Activated naive CD4-positive, alpha-beta T cell treated with anti-CD3 and anti-CD28 coated beads for 36 hours (primary cell): ENCODE results near the gene PLCG2. TPM values are rescaled to one million over a fixed set of nuclear protein-coding genes. Genes with fewer than 3 reads are reported as not detected.

Experiments
- CTCF ChIA-PET: fragments of 350-600 bp; sonication (Branson Sonifier 250); formaldehyde crosslinking; loops from one replicate; lab custom pipeline; 2021; ENCODE audit warnings: antibody characterized with exemption; lab: Charles Lee
- DNase-seq: peaks from one replicate; pipeline ENCODE4 v3.0.0-alpha.2; 2020
- H3K27ac Mint-ChIP-seq: one replicate; pipeline ENCODE4 v1.8.0; 2021; ENCODE audit warnings: mild to moderate bottlenecking, mixed read lengths
- H3K27me3 Mint-ChIP-seq: one replicate; pipeline ENCODE4 v1.8.0; 2021; ENCODE audit warnings: low read depth, mixed read lengths
- H3K36me3 Mint-ChIP-seq: one replicate; pipeline ENCODE4 v1.8.0; 2021; ENCODE audit warnings: low read depth, mixed read lengths
- H3K4me1 Mint-ChIP-seq: one replicate; pipeline ENCODE4 v1.8.0; 2021; ENCODE audit warnings: low read depth, mixed read lengths
- H3K4me3 Mint-ChIP-seq: one replicate; pipeline ENCODE4 v1.8.0; 2021; ENCODE audit warnings: mild to moderate bottlenecking, moderate library complexity, mixed read lengths
- H3K9me3 Mint-ChIP-seq: one replicate; pipeline ENCODE4 v1.8.0; 2021; ENCODE audit warnings: mixed read lengths
- intact Hi-C: fragments of 100-400 bp; cut with micrococcal nuclease; formaldehyde crosslinking; loops from one replicate; pipeline ENCODE4 v1.15.1; 2023
- total RNA-seq, 2 experiments: library from RNA; stranded (reverse); gene quantifications; one replicate each; pipeline ENCODE4 v1.2.3, GENCODE V29; 2021

The PLCG2 gene
- 10 to 100 TPM; 12.0 to 13.4 TPM for total RNA-seq

DNA sequence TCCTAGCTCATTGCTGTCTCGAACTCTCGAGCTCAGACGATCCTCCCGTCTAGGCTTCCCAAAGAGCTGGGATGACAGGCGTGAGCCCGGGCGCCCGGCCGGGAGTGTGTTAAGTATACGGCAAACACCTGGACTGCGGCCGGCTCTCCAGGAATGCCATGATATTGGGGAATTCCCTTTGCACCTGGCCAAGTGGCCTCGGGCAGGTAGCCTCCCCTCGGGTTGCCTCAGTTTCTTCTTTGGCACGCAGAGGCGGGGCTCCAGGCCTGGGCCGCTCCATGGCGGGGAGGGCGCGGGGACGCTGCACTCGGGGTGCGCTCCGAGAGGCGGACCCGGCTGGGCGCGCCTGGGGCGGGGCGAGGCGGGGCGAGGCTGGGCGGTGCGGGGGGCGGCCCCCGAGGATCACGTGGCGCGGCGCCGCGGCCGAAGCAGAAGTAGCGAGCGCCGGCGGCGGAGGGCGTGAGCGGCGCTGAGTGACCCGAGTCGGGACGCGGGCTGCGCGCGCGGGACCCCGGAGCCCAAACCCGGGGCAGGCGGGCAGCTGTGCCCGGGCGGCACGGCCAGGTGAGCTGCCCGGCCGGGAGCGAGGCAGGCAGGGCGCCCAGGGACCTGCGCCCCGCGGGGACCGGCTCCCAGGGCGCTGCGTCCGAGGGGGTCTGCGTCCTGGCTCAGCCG lies at the start of gene PLCG2:
PLCG2 (plus strand) TSS at position 431 of the 675 bp plus-strand sequence. CDS start 6,699 bp downstream, outside the sequence.
- H3K27me3 Mint-ChIP-seq, result peaks cover 35% of the 10 kb centered on the region
- H3K27ac Mint-ChIP-seq, result no peak within 1 kb of the TSS
- H3K4me3 Mint-ChIP-seq, result peak within 1 kb of the TSS; percentile 76
- H3K36me3 Mint-ChIP-seq, result no peaks in the 10 kb centered on the region
- no peaks in the 10 kb centered on the region for H3K9me3 Mint-ChIP-seq
- DNase-seq, result peak; percentile 64
- intact Hi-C loops, result loop anchor here (1.0 to 5.0 kb wide), 2 partner anchors 19 to 93 kb away; no protein-coding TSS in a partner anchor
- CTCF ChIA-PET, result interaction anchor here (0.6 to 1.3 kb wide), 6 partner anchors 11 to 515 kb away, joined by 3 to 5 read pairs (median 4); no protein-coding TSS in a partner anchor
- H3K4me1 Mint-ChIP-seq, result peaks cover 10% of the 10 kb centered on the region

DNA sequence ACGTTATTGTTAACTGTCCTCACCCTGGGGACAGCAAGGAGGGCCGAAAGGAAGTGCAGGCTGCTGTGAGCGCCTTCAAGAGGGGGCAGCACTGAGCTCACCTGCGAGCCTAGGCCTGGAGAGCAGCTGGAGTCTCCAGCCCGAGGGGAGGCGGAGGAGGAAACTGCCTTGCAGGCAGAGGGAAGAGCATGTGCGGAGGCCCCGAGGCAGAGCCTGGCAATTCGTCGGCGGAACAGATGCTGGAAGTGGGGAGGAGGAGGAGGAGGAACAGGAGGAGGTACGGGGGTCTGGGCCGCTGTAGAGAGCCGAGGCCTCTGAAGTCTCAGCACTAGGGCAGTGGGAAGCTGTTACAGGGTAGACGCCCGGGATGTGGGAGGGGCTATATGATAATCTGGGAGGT lies 49.6 kb upstream of the PLCG2 start:
- Mint-ChIP-seq H3K4me1 (peaks cover 16% of the 10 kb centered on the region), H3K27ac (peak overlapping the region; percentile 26), H3K9me3 (no peaks in the 10 kb centered on the region), H3K36me3 (no peaks in the 10 kb centered on the region), H3K4me3 (peak overlapping the region; percentile 30), H3K27me3 (no peaks in the 10 kb centered on the region)
- no peak for DNase-seq
- CTCF ChIA-PET, result interaction anchor here (0.9 to 2.8 kb wide), 13 partner anchors 9 to 319 kb away, joined by 3 to 15 read pairs (median 4); no protein-coding TSS in a partner anchor
- intact Hi-C loops, result no loop called here

DNA sequence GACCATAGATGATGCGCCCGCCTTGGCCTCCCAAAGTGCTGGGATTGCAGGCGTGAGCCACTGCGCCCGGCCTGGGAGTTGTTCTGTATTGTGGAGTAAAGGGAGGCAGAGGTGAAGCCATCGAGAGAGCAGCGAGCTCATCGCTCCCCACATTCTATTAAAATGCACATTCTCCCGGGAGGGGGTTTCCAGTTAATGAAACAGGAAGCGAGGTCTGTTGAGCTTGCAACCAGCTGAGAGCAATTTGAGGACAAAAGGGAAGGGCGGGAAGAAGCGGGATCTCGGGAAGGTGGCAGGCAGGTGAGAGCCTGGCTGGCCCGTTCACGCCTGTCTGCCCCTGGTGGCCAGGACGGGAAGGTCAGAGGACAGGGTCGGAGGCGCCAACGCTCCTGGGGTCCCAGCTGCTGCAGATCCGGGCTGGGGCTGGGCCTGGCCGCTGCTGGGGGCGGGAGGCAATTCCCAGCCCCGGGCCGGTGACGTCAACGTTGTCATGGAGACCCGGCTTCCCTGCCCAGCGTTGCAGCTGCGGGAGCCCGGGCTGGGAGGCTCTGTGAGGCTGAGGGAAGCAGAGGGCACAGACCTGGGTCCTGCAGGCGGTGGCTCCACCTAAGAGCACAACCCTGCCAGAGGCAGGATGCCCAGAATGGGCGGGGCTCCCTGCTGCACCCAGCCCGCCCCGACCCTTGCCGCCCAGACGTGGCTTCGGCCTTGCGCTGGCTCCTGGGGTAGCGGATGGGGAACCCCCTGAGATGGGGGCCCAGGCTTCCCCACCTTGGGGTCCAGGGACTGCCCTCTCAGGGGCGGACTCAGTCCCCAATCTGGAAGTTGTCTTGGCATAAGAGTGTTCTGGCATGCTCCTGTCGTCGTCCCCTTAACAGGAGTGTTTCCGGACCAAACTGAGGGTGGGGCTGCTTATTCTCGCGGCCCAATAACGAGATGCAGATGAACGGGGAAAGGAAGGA lies 48.7 kb upstream of the PLCG2 start:
- peak; percentile 67 for DNase-seq
- Mint-ChIP-seq H3K4me1 (peaks cover 16% of the 10 kb centered on the region), H3K27me3 (no peaks in the 10 kb centered on the region), H3K4me3 (peak overlapping the region; percentile 75), H3K27ac (peak overlapping the region; percentile 74), H3K9me3 (no peaks in the 10 kb centered on the region), H3K36me3 (no peaks in the 10 kb centered on the region)
- intact Hi-C loops, result loop anchor here (1.0 to 10.0 kb wide), 3 partner anchors 11 to 1206 kb away; partner anchors contain the start of gene CDYL2
- CTCF ChIA-PET, result interaction anchor here (0.5 to 2.8 kb wide), 17 partner anchors 8 to 696 kb away, joined by 3 to 15 read pairs (median 3); partner anchors contain the start of gene ATMIN

DNA sequence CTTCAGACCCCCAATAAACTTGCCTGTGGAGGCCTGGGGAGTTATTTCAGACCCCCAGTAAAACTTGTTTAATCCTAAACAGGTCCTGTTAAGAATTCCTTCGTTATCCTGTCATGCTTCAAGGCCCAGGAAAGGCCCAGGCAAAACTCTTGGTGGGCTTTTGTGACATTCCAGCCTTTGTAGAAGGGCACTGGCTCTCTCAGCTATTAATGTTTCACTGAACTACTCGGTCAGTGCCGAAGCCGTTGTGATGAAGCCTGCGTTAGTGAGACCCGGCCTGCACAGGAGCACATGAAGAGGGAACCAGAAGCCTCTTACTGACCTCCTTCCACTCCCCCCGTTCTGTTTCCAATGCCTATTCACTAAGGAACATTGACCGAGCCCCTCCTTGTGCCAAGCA lies 47.4 kb upstream of the PLCG2 start:
- intact Hi-C loops, result loop anchor here (10.0 kb wide), 2 partner anchors 927 to 1207 kb away; partner anchors contain the start of gene CDYL2
- Mint-ChIP-seq H3K9me3 (no peaks in the 10 kb centered on the region), H3K36me3 (no peaks in the 10 kb centered on the region), H3K4me1 (peaks cover 16% of the 10 kb centered on the region), H3K4me3 (no peak overlapping the region), H3K27ac (no peak overlapping the region), H3K27me3 (no peaks in the 10 kb centered on the region)
- no peak for DNase-seq
- CTCF ChIA-PET, result interaction anchor here (0.6 to 2.8 kb wide), 4 partner anchors 8 to 456 kb away, joined by 3 to 15 read pairs (median 4); no protein-coding TSS in a partner anchor

DNA sequence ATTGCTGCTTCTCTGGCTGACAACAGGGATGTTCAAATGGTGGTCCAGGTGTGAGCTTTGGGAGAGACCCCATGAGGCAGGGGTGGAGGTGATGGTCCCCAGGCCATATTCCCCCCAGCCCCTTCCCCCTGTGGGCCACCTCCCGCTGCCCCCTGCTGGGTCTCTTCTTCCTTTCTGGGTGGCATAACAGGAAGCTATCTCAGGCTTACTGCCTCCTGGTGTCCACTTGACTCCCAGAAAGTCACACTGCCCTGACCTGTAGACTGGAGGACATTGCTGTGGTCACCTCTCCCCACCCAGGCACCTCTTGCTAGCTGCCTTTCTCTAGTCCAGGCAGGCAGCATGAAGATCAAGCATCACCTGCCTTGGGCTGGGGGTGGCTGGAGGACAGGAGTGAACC lies 46.4 kb upstream of the PLCG2 start:
- H3K4me1 Mint-ChIP-seq, result peaks cover 17% of the 10 kb centered on the region
- no peaks in the 10 kb centered on the region for H3K9me3 Mint-ChIP-seq
- no peak for DNase-seq
- CTCF ChIA-PET, result interaction anchor here (0.7 to 1.8 kb wide), 4 partner anchors 110 to 656 kb away, joined by 3 to 4 read pairs (median 4); partner anchors contain the start of gene C16orf46
- no peak overlapping the region for H3K4me3 Mint-ChIP-seq
- intact Hi-C loops, result loop anchor here (10.0 kb wide), 2 partner anchors 928 to 1208 kb away; partner anchors contain the start of gene CDYL2
- H3K27me3 Mint-ChIP-seq, result no peaks in the 10 kb centered on the region
- H3K27ac Mint-ChIP-seq, result no peak overlapping the region
- H3K36me3 Mint-ChIP-seq, result no peaks in the 10 kb centered on the region

DNA sequence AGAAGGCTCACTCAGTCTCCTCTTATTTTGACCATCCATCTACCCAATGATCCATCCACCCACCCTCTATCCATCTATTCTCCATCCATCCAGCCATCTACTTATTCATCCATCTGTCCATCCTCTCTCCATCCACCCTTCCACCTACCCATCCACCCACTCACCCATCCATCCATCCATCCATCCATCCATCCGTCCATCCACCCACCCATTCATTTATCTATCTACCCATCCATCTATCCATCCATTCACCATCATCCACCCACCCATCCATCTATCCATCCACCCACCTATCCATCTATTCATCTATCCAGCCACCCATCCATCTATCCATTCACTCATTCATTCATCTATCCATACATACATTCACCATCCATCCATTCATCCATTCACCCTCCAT lies 45.8 kb upstream of the PLCG2 start:
- Mint-ChIP-seq H3K27ac (no peak overlapping the region), H3K9me3 (no peaks in the 10 kb centered on the region), H3K4me3 (no peak overlapping the region), H3K27me3 (no peaks in the 10 kb centered on the region), H3K4me1 (peaks cover 23% of the 10 kb centered on the region), H3K36me3 (no peaks in the 10 kb centered on the region)
- no peak for DNase-seq
- CTCF ChIA-PET, result interaction anchor here (0.9 to 1.8 kb wide), 4 partner anchors 110 to 368 kb away, joined by 3 to 4 read pairs (median 4); no protein-coding TSS in a partner anchor
- intact Hi-C loops, result loop anchor here (10.0 kb wide), 2 partner anchors 928 to 1208 kb away; partner anchors contain the start of gene CDYL2

DNA sequence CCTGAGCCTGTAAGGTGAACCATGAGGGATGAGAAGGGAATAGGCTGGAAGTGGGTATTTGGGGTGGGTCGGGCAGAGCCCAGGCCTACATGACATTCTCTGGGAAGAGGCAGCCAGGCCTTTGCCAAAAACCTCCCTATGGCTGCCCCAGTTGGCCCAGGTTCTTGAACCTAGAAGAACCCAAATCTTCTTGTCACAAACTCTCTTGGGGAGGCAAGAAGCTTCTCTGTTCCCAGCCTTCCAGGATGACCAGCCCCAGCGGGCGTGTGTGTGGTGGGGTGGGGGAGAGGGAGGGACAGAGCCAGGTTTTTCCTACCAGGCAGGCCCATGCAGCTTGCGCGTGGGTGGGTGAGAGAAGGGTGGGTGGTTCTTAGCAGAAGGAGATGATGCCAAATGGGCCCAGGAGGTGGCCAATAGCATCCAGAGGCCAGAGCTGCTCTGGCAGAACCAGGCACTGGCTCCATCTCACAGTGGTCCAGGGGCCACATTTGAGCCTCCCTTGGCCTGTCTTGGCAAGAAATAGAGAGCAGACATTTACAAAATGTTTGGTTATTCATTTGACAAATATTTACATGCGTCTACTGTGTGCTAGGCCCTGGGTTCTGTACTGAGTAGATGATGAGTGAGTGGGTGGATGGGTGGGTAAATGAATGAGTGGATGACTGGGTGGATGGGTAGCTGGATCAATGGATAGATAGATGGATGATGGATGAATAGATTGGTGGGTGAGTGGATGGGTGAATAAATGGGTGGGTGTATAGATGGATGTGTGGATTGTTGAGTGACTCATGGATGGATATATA lies 44.3 kb upstream of the PLCG2 start:
- no peaks in the 10 kb centered on the region for H3K9me3 Mint-ChIP-seq
- no peak for DNase-seq
- no peaks in the 10 kb centered on the region for H3K36me3 Mint-ChIP-seq
- no peak overlapping the region for H3K4me3 Mint-ChIP-seq
- peaks cover 19% of the 10 kb centered on the region for H3K4me1 Mint-ChIP-seq
- intact Hi-C loops, result loop anchor here (5.0 to 10.0 kb wide), 3 partner anchors 658 to 1210 kb away; partner anchors contain the start of genes C16orf46 and CDYL2
- CTCF ChIA-PET, result interaction anchor here (1.1 to 2.9 kb wide), 3 partner anchors 10 to 75 kb away, joined by 4 to 8 read pairs (median 5); no protein-coding TSS in a partner anchor
- H3K27me3 Mint-ChIP-seq, result no peaks in the 10 kb centered on the region
- H3K27ac Mint-ChIP-seq, result no peak overlapping the region

DNA sequence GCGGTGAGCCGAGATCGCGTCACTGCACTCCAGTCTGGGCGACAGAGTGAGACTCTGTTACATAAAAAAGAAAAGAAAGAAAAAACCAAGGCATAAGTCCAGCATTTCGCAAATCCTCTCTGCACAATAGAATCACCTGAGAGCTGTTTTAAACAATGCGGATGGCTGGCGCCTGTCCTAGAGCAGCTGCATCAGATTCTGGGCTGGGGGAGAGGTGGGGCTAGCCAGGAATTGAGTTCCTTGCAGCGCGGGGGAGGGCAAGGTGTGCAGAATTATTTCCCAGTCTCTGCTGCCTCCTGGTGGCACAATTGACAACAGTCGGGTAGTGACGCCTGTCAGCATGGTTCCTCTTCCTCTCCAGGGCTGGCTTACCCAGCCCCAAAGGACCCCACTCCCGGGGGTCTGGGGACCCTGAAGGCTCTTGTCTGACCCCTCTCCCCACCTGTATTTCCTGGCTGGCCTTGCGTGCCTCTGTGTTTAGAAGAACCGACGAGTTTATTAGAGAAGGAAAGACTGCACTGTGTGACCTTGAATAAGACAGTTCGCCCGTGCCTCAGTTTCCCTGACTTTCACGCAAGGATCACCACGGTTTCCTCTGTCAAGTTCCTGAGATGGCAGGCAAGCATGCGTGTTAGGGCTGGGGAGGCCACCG lies 41.1 kb upstream of the PLCG2 start:
- no peaks in the 10 kb centered on the region for H3K27me3 Mint-ChIP-seq
- H3K4me3 Mint-ChIP-seq, result peak overlapping the region; percentile 61
- CTCF ChIA-PET, result interaction anchor here (0.7 to 2.9 kb wide), 20 partner anchors 8 to 701 kb away, joined by 3 to 11 read pairs (median 4); no protein-coding TSS in a partner anchor
- intact Hi-C loops, result loop anchor here (1.0 to 10.0 kb wide), 12 partner anchors 15 to 1213 kb away; partner anchors contain the start of genes ATMIN, C16orf46, CDYL2 and CENPN
- DNase-seq, result peak; percentile 97
- H3K27ac Mint-ChIP-seq, result peak overlapping the region; percentile 77
- no peaks in the 10 kb centered on the region for H3K9me3 Mint-ChIP-seq
- peaks cover 12% of the 10 kb centered on the region for H3K4me1 Mint-ChIP-seq
- H3K36me3 Mint-ChIP-seq, result no peaks in the 10 kb centered on the region

DNA sequence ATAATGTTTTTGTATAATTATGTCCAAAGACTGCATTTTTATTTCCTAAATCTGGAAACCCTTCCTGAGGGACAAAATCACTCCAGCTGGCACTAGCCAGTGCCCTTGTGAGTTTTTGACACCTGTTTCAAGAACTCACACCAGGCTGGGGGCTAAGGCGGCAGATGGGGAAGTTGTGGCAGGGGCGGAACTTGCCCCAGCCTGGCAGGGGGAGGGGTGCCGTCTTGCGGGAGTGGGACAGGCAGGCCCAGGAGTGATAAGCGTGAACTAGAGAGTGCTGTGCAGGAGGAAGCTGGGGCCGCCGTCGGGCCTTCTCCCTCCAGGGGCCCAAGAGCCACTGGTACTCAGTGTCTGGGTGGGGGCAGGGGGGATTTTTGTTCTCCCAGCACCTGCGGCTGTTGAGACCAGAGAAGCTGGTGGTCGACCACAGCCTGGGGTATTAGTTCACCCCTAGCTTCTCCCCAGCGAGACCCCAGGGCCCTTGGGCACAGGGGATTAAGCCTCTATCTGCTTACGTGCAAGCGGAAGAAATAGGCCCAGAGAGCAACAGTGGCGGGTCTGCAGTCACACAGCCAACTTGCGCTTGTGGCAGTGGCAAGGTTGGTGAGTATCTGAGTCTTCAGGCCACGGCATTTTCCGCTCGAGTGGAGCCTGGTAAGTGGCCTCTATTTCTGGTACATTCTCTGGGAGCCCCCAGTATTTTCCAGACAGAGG lies 40.2 kb upstream of the PLCG2 start:
- no peak for DNase-seq
- H3K4me3 Mint-ChIP-seq, result no peak overlapping the region
- intact Hi-C loops, result loop anchor here (1.0 to 10.0 kb wide), 12 partner anchors 16 to 1214 kb away; partner anchors contain the start of genes ATMIN, C16orf46, CDYL2 and CENPN
- H3K4me1 Mint-ChIP-seq, result peaks cover 12% of the 10 kb centered on the region
- H3K36me3 Mint-ChIP-seq, result no peaks in the 10 kb centered on the region
- H3K9me3 Mint-ChIP-seq, result no peaks in the 10 kb centered on the region
- H3K27me3 Mint-ChIP-seq, result no peaks in the 10 kb centered on the region
- no peak overlapping the region for H3K27ac Mint-ChIP-seq
- CTCF ChIA-PET, result interaction anchor here (0.7 to 2.2 kb wide), 6 partner anchors 9 to 134 kb away, joined by 3 to 11 read pairs (median 5); no protein-coding TSS in a partner anchor

DNA sequence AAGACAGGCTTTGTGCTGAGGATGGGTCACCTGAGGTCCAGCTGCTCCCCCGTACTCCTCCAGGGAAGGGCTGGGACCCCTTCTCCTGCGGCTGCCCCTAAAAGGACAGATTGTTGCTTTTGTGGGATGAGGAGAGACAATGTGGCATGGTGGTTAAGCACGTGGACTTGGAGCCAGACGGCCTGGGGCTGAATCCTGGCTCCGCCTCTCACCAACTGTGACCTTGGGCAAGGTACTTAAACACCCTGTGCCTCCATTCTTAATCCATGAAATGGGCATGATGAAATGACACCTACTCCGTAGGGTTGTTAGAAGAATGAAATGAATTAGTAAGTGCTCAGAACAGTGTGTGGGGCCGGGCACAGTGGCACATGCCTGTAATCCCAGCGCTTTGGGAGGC lies 39.6 kb upstream of the PLCG2 start:
- Mint-ChIP-seq H3K27ac (no peak overlapping the region), H3K36me3 (no peaks in the 10 kb centered on the region), H3K9me3 (no peaks in the 10 kb centered on the region), H3K4me3 (no peak overlapping the region), H3K4me1 (peaks cover 12% of the 10 kb centered on the region), H3K27me3 (no peaks in the 10 kb centered on the region)
- CTCF ChIA-PET, result interaction anchor here (1.2 to 2.2 kb wide), 4 partner anchors 10 to 134 kb away, joined by 4 to 11 read pairs (median 7); no protein-coding TSS in a partner anchor
- intact Hi-C loops, result loop anchor here (5.0 to 10.0 kb wide), 3 partner anchors 662 to 1215 kb away; partner anchors contain the start of genes C16orf46 and CDYL2
- DNase-seq, result no peak
